GM13976 (cell line): ENCODE results near the gene SLC25A26.

Experiments
- DNase-seq: peaks from one replicate; pipeline ENCODE4 v3.0.0; 2012; ENCODE audit warnings: low spot score
- in situ Hi-C: fragments of 300-500 bp; cut with MboI; formaldehyde crosslinking; loops from one replicate; pipeline ENCODE4 v1.12.0; 2022; ENCODE audit warnings: low sequenced_read_pairs, mixed read lengths, inconsistent platforms; ENCODE audit not compliant: unreplicated experiment
- TF ChIP-seq, protein P1 (sequence below): IDR thresholded peaks from 2 replicates; pipeline ENCODE4 v1.5.1; 2012; ENCODE audit warnings: borderline replicate concordance, mild to moderate bottlenecking; ENCODE audit not compliant: insufficient read depth; ENCODE audit errors: extremely low read depth, missing control alignments, control extremely low read depth

The SLC25A26 gene

DNA sequence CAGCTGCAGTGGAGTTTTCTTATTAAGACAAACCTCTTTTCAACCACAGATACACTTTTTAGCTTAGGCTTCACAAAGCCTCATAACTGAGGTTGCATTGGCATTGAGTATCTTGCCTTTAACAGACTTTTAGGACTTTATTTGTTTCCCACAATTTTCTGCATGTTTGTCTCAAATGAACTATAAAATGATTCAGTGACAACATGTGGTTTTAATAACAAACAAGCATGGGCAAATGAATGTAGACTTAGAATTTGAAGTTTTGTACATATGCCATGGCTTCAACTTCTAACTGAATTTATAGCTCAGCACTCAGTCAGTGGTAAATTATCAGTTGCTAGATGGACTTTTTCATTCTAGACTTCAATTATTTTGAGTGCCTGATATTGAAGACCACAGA is 101.6 kb downstream of the SLC25A26 start:
- in situ Hi-C loops: no loop called here
- DNase-seq: no peak

DNA sequence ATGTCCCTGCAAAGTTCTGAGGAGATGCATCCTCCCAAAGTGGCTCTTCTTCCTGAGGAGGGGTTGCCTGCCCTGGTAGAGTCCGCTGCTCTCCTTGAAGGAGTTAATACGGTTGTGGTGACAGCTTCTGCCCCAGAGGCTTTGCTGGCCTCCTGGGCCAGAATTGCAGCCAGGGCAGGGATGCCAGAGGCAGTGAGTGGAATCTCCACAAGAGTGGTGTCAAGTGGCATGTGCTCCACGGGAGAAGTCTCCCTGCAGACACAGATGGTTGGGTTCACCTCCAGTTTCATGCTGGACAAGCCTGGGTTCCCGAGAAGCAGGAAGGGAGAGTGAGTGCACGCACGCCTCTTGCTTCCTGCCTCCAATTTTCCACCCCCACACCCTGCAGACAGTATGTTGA is 105.5 kb downstream of the SLC25A26 start:
- in situ Hi-C loops: no loop called here
- TF ChIP-seq, protein P1, sequence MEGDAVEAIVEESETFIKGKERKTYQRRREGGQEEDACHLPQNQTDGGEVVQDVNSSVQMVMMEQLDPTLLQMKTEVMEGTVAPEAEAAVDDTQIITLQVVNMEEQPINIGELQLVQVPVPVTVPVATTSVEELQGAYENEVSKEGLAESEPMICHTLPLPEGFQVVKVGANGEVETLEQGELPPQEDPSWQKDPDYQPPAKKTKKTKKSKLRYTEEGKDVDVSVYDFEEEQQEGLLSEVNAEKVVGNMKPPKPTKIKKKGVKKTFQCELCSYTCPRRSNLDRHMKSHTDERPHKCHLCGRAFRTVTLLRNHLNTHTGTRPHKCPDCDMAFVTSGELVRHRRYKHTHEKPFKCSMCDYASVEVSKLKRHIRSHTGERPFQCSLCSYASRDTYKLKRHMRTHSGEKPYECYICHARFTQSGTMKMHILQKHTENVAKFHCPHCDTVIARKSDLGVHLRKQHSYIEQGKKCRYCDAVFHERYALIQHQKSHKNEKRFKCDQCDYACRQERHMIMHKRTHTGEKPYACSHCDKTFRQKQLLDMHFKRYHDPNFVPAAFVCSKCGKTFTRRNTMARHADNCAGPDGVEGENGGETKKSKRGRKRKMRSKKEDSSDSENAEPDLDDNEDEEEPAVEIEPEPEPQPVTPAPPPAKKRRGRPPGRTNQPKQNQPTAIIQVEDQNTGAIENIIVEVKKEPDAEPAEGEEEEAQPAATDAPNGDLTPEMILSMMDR: no peak
- DNase-seq: no peak

More for the DNA sequence above, 101.6 kb downstream of the SLC25A26 start:
- TF ChIP-seq, protein P1: no peak

DNA sequence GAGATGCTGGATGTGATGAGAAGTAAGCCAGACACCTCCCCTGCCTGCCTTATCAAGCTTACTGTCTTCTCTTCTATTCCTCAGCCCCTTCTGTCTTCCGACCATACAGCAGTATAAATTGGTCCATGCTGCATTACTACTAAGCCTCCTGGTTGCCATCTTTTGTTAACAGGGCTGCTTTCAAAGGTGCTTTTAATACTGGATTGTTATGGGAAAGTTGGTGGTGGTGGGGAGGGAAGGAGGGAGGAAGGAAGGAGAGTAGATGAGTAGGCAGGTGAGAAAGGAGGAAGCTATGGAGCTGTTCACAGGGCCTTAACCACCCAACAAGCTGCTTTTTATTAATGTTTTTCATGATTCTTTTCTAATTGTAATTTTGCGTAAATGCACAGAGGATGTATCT is 114.9 kb downstream of the SLC25A26 start:
- in situ Hi-C loops: no loop called here
- TF ChIP-seq, protein P1: no peak
- no peak for DNase-seq

DNA sequence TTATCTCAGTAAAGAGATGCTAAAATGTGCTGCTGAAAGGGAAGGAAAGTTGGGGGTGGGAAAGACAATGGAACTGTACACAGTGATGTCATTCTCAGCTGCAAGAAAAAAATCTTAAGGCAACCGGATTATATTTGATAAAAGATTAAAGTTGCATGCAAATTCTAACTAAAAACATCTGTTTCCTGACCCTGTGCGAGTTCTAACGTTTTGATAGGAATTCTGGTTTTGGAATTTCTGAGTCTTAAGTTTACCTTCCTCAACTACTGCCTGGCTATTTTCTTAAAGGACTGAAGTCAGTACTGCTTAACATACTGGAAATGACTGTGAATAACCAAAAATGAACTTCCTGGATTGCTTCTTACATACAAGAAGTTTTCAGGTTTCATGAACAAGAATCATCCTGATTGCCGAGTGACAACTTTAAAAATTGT is 115.5 kb downstream of the SLC25A26 start:
- TF ChIP-seq, protein P1: no peak
- DNase-seq: no peak
- in situ Hi-C loops: no loop called here

DNA sequence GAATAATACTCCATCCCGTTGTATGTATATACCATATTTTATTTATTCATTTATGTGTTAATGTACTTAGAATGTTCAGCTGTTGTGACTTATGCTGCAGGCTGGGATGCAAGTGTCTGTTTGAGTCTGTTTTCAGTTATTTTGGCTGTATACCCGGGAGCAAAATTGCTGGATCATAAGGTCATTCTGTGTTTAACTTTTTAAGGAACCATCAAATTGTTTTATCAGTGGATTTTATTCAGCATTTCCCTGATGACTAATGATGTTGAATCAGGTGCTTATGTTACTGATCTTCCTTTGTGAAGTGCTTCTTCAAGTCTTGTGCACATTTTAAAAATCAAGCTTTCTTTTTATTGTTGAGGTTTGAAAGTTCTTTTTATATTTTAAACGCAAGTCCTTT is 118.1 kb downstream of the SLC25A26 start:
- DNase-seq: no peak
- TF ChIP-seq, protein P1: no peak
- in situ Hi-C loops: no loop called here

DNA sequence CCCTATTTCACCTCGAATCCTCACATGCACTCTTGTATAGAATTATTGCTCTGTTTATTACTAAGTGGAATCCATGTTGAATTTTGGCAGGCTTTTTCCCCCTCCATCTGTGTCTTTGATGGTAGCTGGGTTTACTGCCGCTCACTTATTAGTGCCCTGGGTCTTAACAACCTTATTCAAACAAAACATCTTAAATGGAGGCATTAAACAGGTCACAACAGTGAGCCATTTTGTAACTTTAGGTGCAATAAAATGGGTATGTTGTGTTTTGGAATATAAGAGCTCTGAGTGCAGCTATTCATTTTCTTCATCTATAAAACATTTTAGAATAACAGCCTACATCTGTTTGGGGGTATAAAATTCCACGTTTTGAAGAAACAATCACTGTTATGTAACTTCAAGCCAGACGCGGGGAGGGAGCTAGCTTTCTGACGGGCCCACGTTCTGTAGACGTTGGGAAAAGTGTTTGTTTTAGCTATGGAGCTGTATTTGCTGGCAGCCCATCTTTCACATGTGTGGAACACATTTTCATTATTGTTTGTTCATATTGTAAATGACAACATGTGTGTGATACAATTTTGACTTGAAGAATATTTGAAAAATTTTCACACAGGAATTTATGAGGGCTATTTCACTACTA is 122.0 kb downstream of the SLC25A26 start:
- in situ Hi-C loops: no loop called here
- TF ChIP-seq, protein P1: no peak
- DNase-seq: no peak
